ENCODE measurements around the gene LKAAEAR1.

Gene LKAAEAR1

GRCh38 chr20:64077094-64077493 lies 7.1 kb downstream of the LKAAEAR1 start:
- no peak for DNase-seq (ENCODE audit: low read depth)
- H3K4me3 ChIP-seq (ENCODE audit: low read depth, low read length), result no peak overlapping the region
- no peak for TF ChIP-seq CTCF (IDR thresholded peaks at IDR 0.05; ENCODE audit: control insufficient read depth, extremely low read depth, insufficient read depth)

- no peak for DNase-seq (ENCODE audit: low read depth)
- no peak for TF ChIP-seq CTCF (IDR thresholded peaks at IDR 0.05; ENCODE audit: control insufficient read depth, extremely low read depth, insufficient read depth)
- H3K4me3 ChIP-seq (ENCODE audit: low read depth, low read length), result no peak overlapping the region
These were observed 7.9 kb downstream of the LKAAEAR1 start for GRCh38 chr20:64076061-64076997.

GRCh38 chr20:64075556-64075955 lies 8.6 kb downstream of the LKAAEAR1 start:
- no peak overlapping the region for H3K4me3 ChIP-seq (ENCODE audit: low read depth, low read length)
- DNase-seq (ENCODE audit: low read depth), result no peak
- no peak for TF ChIP-seq CTCF (IDR thresholded peaks at IDR 0.05; ENCODE audit: control insufficient read depth, extremely low read depth, insufficient read depth)

GRCh38 chr20:64074963-64075362 lies 9.2 kb downstream of the LKAAEAR1 start:
- DNase-seq (ENCODE audit: low read depth), result no peak
- TF ChIP-seq CTCF (IDR thresholded peaks at IDR 0.05; ENCODE audit: control insufficient read depth, extremely low read depth, insufficient read depth), result no peak
- no peak overlapping the region for H3K4me3 ChIP-seq (ENCODE audit: low read depth, low read length)

GRCh38 chr20:64074184-64074789 lies 9.9 kb downstream of the LKAAEAR1 start:
- no peak overlapping the region for H3K4me3 ChIP-seq (ENCODE audit: low read depth, low read length)
- DNase-seq (ENCODE audit: low read depth), result no peak
- no peak for TF ChIP-seq CTCF (IDR thresholded peaks at IDR 0.05; ENCODE audit: control insufficient read depth, extremely low read depth, insufficient read depth)

GRCh38 chr20:64073476-64074183 lies 10.6 kb downstream of the LKAAEAR1 start:
- no peak for DNase-seq (ENCODE audit: low read depth)
- no peak overlapping the region for H3K4me3 ChIP-seq (ENCODE audit: low read depth, low read length)
- no peak for TF ChIP-seq CTCF (IDR thresholded peaks at IDR 0.05; ENCODE audit: control insufficient read depth, extremely low read depth, insufficient read depth)

Data from LNCaP clone FGC (cell line).